GM19328 (cell line): Measurements from ENCODE around the gene TNFRSF13B.
"Not testable (repeated sequence)": the region's sequence is repeated elsewhere in the genome, so short reads cannot be mapped to it uniquely, and the experiment has no call there.

Experiments
- ATAC-seq: cut with Tn5 transposase; IDR thresholded peaks from one replicate; pipeline ENCODE4 v1.9.1; 2021; ENCODE audit warnings: mild to moderate bottlenecking, moderate library complexity; ENCODE audit not compliant: unreplicated experiment

Gene TNFRSF13B

GRCh38 chr17:16961792-16962191, 10.1 kb downstream of the TNFRSF13B start:
- no peak for ATAC-seq

- not testable (repeated sequence) for ATAC-seq
Measured at GRCh38 chr17:16961022-16961421, 10.9 kb downstream of the TNFRSF13B start.

- not testable (repeated sequence) for ATAC-seq
Measured at GRCh38 chr17:16955011-16955410, 16.9 kb downstream of the TNFRSF13B start.

- ATAC-seq, result no peak
Measured at GRCh38 chr17:16954521-16954920, 17.4 kb downstream of the TNFRSF13B start.

GRCh38 chr17:16953841-16954240, 18.1 kb downstream of the TNFRSF13B start:
- ATAC-seq, result no peak

- no peak for ATAC-seq
Measured at GRCh38 chr17:16953347-16953746, 18.6 kb downstream of the TNFRSF13B start.

GRCh38 chr17:16952401-16952800, 19.5 kb downstream of the TNFRSF13B start:
- no peak for ATAC-seq

GRCh38 chr17:16950488-16950887, 21.4 kb downstream of the TNFRSF13B start:
- no peak for ATAC-seq

GRCh38 chr17:16948587-16949376, 23.1 kb downstream of the TNFRSF13B start:
- no peak for ATAC-seq

- ATAC-seq, result no peak
Measured at GRCh38 chr17:16947470-16947869, 24.4 kb downstream of the TNFRSF13B start.

- ATAC-seq, result no peak
Measured at GRCh38 chr17:16945663-16946218, 26.2 kb downstream of the TNFRSF13B start.

GRCh38 chr17:16945136-16945482, 26.8 kb downstream of the TNFRSF13B start:
- no peak for ATAC-seq

- no peak for ATAC-seq
Measured at GRCh38 chr17:16944334-16945135, 27.4 kb downstream of the TNFRSF13B start.

- ATAC-seq, result no peak
Measured at GRCh38 chr17:16943541-16944333, 28.2 kb downstream of the TNFRSF13B start.

- ATAC-seq, result no peak
Measured at GRCh38 chr17:16943032-16943352, 28.9 kb downstream of the TNFRSF13B start.

GRCh38 chr17:16942141-16943031, 29.5 kb downstream of the TNFRSF13B start:
- ATAC-seq, result no peak

GRCh38 chr17:16941072-16942036, 30.6 kb downstream of the TNFRSF13B start:
- no peak for ATAC-seq

- ATAC-seq, result no peak
Measured at GRCh38 chr17:16940116-16940881, 31.6 kb downstream of the TNFRSF13B start.
